NB4 (cell line): Measurements from ENCODE around the gene CDH12.

Experiments
- CTCF ChIP-seq: IDR thresholded peaks from one replicate; pipeline ENCODE4 v1.5.1; 2012; ENCODE audit warnings: low read depth, low read length
- MAX ChIP-seq: IDR thresholded peaks from 2 replicates; pipeline ENCODE4 v1.6.1; 2011; ENCODE audit warnings: low read depth, low read length
- MYC ChIP-seq: IDR thresholded peaks from 2 replicates; pipeline ENCODE4 v1.6.1; 2011; ENCODE audit warnings: low read depth, low read length
- POLR2A ChIP-seq: IDR thresholded peaks from 2 replicates; pipeline ENCODE4 v1.6.1; 2011; ENCODE audit warnings: mild to moderate bottlenecking; ENCODE audit not compliant: insufficient read length; ENCODE audit errors: extremely low read depth

- TF ChIP-seq CTCF, result no peak
- no peak for TF ChIP-seq POLR2A
- TF ChIP-seq MAX, result no peak
- TF ChIP-seq MYC, result no peak
Measured at GRCh38 chr5:21823076-21823574, 1030.0 kb downstream of the CDH12 start.
